HCT116 (cell line): ENCODE results near the gene CIZ1. TPM values are rescaled to one million over a fixed set of nuclear protein-coding genes. Genes with fewer than 3 reads are reported as not detected.

ENCODE experiments used
- ATAC-seq: fragments of 200-7000 bp; cut with Tn5 transposase; 2 replicates; pipeline ENCODE4 v1.9.1; 2020; ENCODE audit warnings: mild to moderate bottlenecking, moderate library complexity
- BruUV-seq: library from RNA; stranded (reverse); fragments of 400-500 nt; replicated peaks from 2 replicates; lab custom pipeline; 2021; lab: Mats Ljungman, UMichigan
- CTCF ChIA-PET: fragments of 300-600 bp; sonication (Branson Sonifier 250); formaldehyde crosslinking; loops from one replicate; lab custom pipeline; 2021; ENCODE audit warnings: antibody characterized with exemption; lab: Charles Lee
- POLR2A ChIA-PET: fragments of 300-600, 350-600 bp; sonication (Branson Sonifier 250); formaldehyde crosslinking; loops from one replicate; lab custom pipeline; 2021; ENCODE audit warnings: antibody characterized with exemption; lab: Charles Lee
- RAD21 ChIA-PET, 2 experiments: fragments of 300-600 bp; sonication (Branson Sonifier 250); formaldehyde crosslinking; loops; one replicate each; lab custom pipeline; 2023; ENCODE audit warnings: low total read pairs in 2 of 2; ENCODE audit not compliant: uncharacterized antibody in 2 of 2, unreplicated experiment in 2 of 2, low non-redundant PET in 1 of 2; lab: Charles Lee
- DNase-seq: peaks from one replicate; pipeline ENCODE4 v3.0.0-alpha.2; 2010; ENCODE audit warnings: low read depth, low spot score
- H2AFZ ChIP-seq: fragments of 200-600 bp; shearing (Covaris generic), sonication (generic); 2 replicates; pipeline ENCODE4 v1.6.1; 2017; ENCODE audit warnings: low read depth, mixed run types, mixed read lengths, antibody characterized with exemption, low read length; ENCODE audit not compliant: poor library complexity, severe bottlenecking
- H3K27ac ChIP-seq: 2 replicates; pipeline ENCODE4 v1.5.1; 2012; ENCODE audit warnings: low read depth, low read length
- H3K27me3 ChIP-seq: fragments of 200-600 bp; sonication (generic); 2 replicates; pipeline ENCODE4 v1.6.1; 2016; ENCODE audit warnings: mixed run types, low read length, mixed read lengths; ENCODE audit not compliant: insufficient read depth
- H3K36me3 ChIP-seq, 2 experiments: fragments of 200-500 bp in 1 of 2; fragments of 200-600 bp in 1 of 2; sonication (Bioruptor generic) in 1 of 2; sonication (generic) in 1 of 2; 2 replicates each; pipeline versions ENCODE4 v1.5.1 to v1.6.1; 2014 to 2016; ENCODE audit warnings: low read length in 2 of 2, inconsistent platforms in 1 of 2, mixed read lengths in 1 of 2, mixed run types in 1 of 2; ENCODE audit not compliant: insufficient read depth in 2 of 2, control insufficient read depth in 1 of 2
- H3K4me1 ChIP-seq, 2 experiments: fragments of 200-600 bp in 1 of 2; sonication (generic) in 1 of 2; 2 replicates each; pipeline versions ENCODE4 v1.5.1 to v1.6.1; 2012 to 2017; ENCODE audit warnings: low read length in 2 of 2, inconsistent platforms in 1 of 2, mild to moderate bottlenecking in 1 of 2, mixed read lengths in 1 of 2, mixed run types in 1 of 2, moderate library complexity in 1 of 2; ENCODE audit not compliant: insufficient read depth in 2 of 2, control insufficient read depth in 1 of 2
- H3K4me2 ChIP-seq: fragments of 200-600 bp; sonication (generic); 2 replicates; pipeline ENCODE4 v1.6.1; 2017; ENCODE audit warnings: mixed run types, low read length, mixed read lengths
- H3K4me3 ChIP-seq, 2 experiments: fragments of 200-600 bp in 1 of 2; sonication (generic) in 1 of 2; replicated peaks in 1 of 2; 2 replicates each; pipeline ENCODE4 v1.5.1; 2011 to 2016; ENCODE audit warnings: low read length in 2 of 2, control low read depth in 1 of 2, low read depth in 1 of 2, mild to moderate bottlenecking in 1 of 2, mixed read lengths in 1 of 2, mixed run types in 1 of 2
- H3K79me2 ChIP-seq: fragments of 200-600 bp; sonication (generic); 2 replicates; pipeline ENCODE4 v1.6.1; 2017; ENCODE audit warnings: mild to moderate bottlenecking, mixed run types, low read length, moderate library complexity, mixed read lengths; ENCODE audit not compliant: insufficient read depth
- H3K9ac ChIP-seq: fragments of 200-600 bp; sonication (generic); 2 replicates; pipeline ENCODE4 v1.6.1; 2016; ENCODE audit warnings: low read length, mixed read lengths
- H3K9me2 ChIP-seq: fragments of 200-600 bp; sonication (generic), shearing (Covaris generic); 2 replicates; pipeline ENCODE4 v1.6.1; 2017; ENCODE audit warnings: mixed run types, mild to moderate bottlenecking, moderate library complexity; ENCODE audit not compliant: insufficient read depth
- H3K9me3 ChIP-seq, 2 experiments: fragments of 200-500 bp in 1 of 2; fragments of 200-600 bp in 1 of 2; sonication (Bioruptor generic) in 1 of 2; sonication (generic) in 1 of 2; 2 replicates each; pipeline ENCODE4 v1.6.1; 2014 to 2017; ENCODE audit warnings: low read length in 2 of 2, mixed read lengths in 2 of 2, inconsistent platforms in 1 of 2, low read depth in 1 of 2, mild to moderate bottlenecking in 1 of 2, mixed run types in 1 of 2, moderate library complexity in 1 of 2; ENCODE audit not compliant: control insufficient read depth in 1 of 2, insufficient read depth in 1 of 2
- H4K20me1 ChIP-seq: fragments of 200-600 bp; sonication (generic), shearing (Covaris generic); 2 replicates; pipeline ENCODE4 v1.6.1; 2017; ENCODE audit warnings: mixed run types, mild to moderate bottlenecking, moderate library complexity; ENCODE audit not compliant: insufficient read depth
- CBX3 ChIP-seq: IDR thresholded peaks from 2 replicates; pipeline ENCODE4 v1.6.1; 2012; ENCODE audit warnings: low read depth
- EGR1 ChIP-seq: IDR thresholded peaks from 2 replicates; pipeline ENCODE4 v1.6.1; 2012; ENCODE audit warnings: low read depth
- ELF1 ChIP-seq: IDR thresholded peaks from 2 replicates; pipeline ENCODE4 v1.6.1; 2012; ENCODE audit warnings: low read depth, borderline replicate concordance
- EZH2 ChIP-seq: fragments of 200-600 bp; sonication (generic); IDR thresholded peaks from 2 replicates; pipeline ENCODE4 v1.6.1; 2017; ENCODE audit warnings: antibody characterized with exemption, mixed run types
- EZH2phosphoT487 ChIP-seq: fragments of 200-600 bp; IDR thresholded peaks from 2 replicates; pipeline ENCODE4 v1.6.1; 2018; ENCODE audit warnings: antibody characterized with exemption, borderline replicate concordance
- FOSL1 ChIP-seq: IDR thresholded peaks from 2 replicates; pipeline ENCODE4 v1.6.1; 2012; ENCODE audit warnings: low read depth
- MAX ChIP-seq: IDR thresholded peaks from 2 replicates; pipeline ENCODE4 v1.6.1; 2012
- POLR2AphosphoS5 ChIP-seq: IDR thresholded peaks from 2 replicates; pipeline ENCODE4 v1.6.1; 2011; ENCODE audit warnings: mild to moderate bottlenecking, low read depth, low read length, moderate library complexity
- RAD21 ChIP-seq: IDR thresholded peaks from 2 replicates; pipeline ENCODE4 v1.6.1; 2012; ENCODE audit warnings: low read depth, mild to moderate bottlenecking
- REST ChIP-seq: IDR thresholded peaks from 2 replicates; pipeline ENCODE4 v1.6.1; 2012; ENCODE audit warnings: low read depth
- SIN3A ChIP-seq: IDR thresholded peaks from 2 replicates; pipeline ENCODE4 v1.6.1; 2012; ENCODE audit warnings: low read depth
- SP1 ChIP-seq: IDR thresholded peaks from 2 replicates; pipeline ENCODE4 v1.6.1; 2012; ENCODE audit warnings: low read depth
- SRF ChIP-seq: IDR thresholded peaks from 2 replicates; pipeline ENCODE4 v1.6.1; 2012; ENCODE audit warnings: low read depth
- TCF7L2 ChIP-seq: IDR thresholded peaks from 2 replicates; pipeline ENCODE4 v1.7.0; 2011; ENCODE audit warnings: borderline replicate concordance, inconsistent platforms; ENCODE audit not compliant: insufficient read depth, insufficient read length; ENCODE audit errors: extremely low read depth
- YY1 ChIP-seq: IDR thresholded peaks from 2 replicates; pipeline ENCODE4 v1.6.1; 2011; ENCODE audit warnings: low read length, low read depth, moderate library complexity, mild to moderate bottlenecking; ENCODE audit not compliant: insufficient replicate concordance; ENCODE audit errors: extremely low read depth
- ZFX ChIP-seq: fragments of 450-650 bp; IDR thresholded peaks from 2 replicates; pipeline ENCODE4 v1.6.1; 2017
- ZNF274 ChIP-seq: fragments of 200-500 bp; sonication (Bioruptor generic); IDR thresholded peaks from 2 replicates; pipeline ENCODE4 v1.6.1; 2014; ENCODE audit warnings: mild to moderate bottlenecking, low read depth, low read length, inconsistent platforms
- intact Hi-C: fragments of 100-400 bp; cut with micrococcal nuclease; formaldehyde crosslinking; loops from 2 replicates; pipeline ENCODE4 v1.10.0; 2022
- total RNA-seq: library from RNA; stranded (reverse); gene quantifications from one replicate; pipeline ENCODE4 v1.2.1, GENCODE V29; 2021; ENCODE audit not compliant: unreplicated experiment
- TF ChIP-seq, protein P1 (sequence below): IDR thresholded peaks from 2 replicates; pipeline ENCODE4 v1.6.1; 2011; ENCODE audit warnings: mild to moderate bottlenecking, low read length, moderate library complexity; ENCODE audit not compliant: insufficient replicate concordance; ENCODE audit errors: extremely low read depth
- TF ChIP-seq, protein P2 (sequence below): IDR thresholded peaks from 2 replicates; pipeline ENCODE4 v1.6.1; 2012
- TF ChIP-seq, protein P3 (sequence below), 3 experiments: fragments of 200-600 bp in 1 of 3; sonication (generic) in 1 of 3; IDR thresholded peaks in 2 of 3; conservative IDR thresholded peaks in 1 of 3; 2 replicates each; pipeline ENCODE4 v1.5.1; 2012 to 2017; ENCODE audit warnings: low read depth in 2 of 3, low read length in 2 of 3, antibody characterized with exemption in 1 of 3, borderline replicate concordance in 1 of 3, control low read depth in 1 of 3, mild to moderate bottlenecking in 1 of 3, mixed read lengths in 1 of 3, mixed run types in 1 of 3, moderate library complexity in 1 of 3; ENCODE audit not compliant: insufficient read depth in 1 of 3

Gene CIZ1
- total RNA-seq, 1 experiment from 2014 or later = 144 TPM

DNA sequence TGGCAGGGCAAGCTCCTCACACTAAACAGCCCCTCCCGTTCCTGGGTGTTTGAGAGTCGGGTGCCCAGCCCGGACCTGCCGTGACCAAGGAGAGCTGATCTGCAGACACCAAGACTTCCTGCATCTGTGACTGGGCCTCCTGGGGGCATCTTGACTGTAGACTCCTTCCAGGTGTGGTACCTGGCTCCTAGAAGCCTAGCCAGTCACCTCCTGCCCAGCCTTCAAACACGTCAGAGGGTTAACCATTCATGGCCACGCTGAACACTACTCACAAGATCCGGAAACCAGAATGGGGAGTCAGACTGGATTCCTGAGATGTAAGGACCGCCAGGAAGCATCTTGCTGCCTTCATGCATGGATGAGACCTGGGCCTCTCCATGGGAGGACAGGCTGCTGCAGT lies 45.8 kb downstream of the CIZ1 start:
- H3K9ac ChIP-seq = no peak overlapping the region

More for the DNA sequence above, 45.8 kb downstream of the CIZ1 start:
- DNase-seq = no peak
- no peaks in the 10 kb centered on the region for H3K79me2 ChIP-seq
- no peaks in the 10 kb centered on the region for H4K20me1 ChIP-seq
- POLR2A ChIA-PET = no interaction called here
- no peak overlapping the region for H3K4me2 ChIP-seq
- H3K9me2 ChIP-seq = no peaks in the 10 kb centered on the region
- no peaks in the 10 kb centered on the region for H3K36me3 ChIP-seq
- H3K4me1 ChIP-seq = peaks cover 6 to 28% of the 10 kb centered on the region in 2 experiments
- no peaks in the 10 kb centered on the region for H3K27me3 ChIP-seq
- no peaks in the 10 kb centered on the region for H3K9me3 ChIP-seq
- TF ChIP-seq, protein P1, sequence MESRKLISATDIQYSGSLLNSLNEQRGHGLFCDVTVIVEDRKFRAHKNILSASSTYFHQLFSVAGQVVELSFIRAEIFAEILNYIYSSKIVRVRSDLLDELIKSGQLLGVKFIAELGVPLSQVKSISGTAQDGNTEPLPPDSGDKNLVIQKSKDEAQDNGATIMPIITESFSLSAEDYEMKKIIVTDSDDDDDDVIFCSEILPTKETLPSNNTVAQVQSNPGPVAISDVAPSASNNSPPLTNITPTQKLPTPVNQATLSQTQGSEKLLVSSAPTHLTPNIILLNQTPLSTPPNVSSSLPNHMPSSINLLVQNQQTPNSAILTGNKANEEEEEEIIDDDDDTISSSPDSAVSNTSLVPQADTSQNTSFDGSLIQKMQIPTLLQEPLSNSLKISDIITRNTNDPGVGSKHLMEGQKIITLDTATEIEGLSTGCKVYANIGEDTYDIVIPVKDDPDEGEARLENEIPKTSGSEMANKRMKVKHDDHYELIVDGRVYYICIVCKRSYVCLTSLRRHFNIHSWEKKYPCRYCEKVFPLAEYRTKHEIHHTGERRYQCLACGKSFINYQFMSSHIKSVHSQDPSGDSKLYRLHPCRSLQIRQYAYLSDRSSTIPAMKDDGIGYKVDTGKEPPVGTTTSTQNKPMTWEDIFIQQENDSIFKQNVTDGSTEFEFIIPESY = no peak
- no peak for TF ChIP-seq ZNF274
- TF ChIP-seq CBX3 = no peak
- no peak for TF ChIP-seq ELF1
- TF ChIP-seq RAD21 = no peak
- TF ChIP-seq EZH2 = no peak
- no peak for TF ChIP-seq POLR2AphosphoS5
- TF ChIP-seq FOSL1 = no peak
- TF ChIP-seq ZFX = no peak
- no peak for TF ChIP-seq MAX
- TF ChIP-seq, protein P2, sequence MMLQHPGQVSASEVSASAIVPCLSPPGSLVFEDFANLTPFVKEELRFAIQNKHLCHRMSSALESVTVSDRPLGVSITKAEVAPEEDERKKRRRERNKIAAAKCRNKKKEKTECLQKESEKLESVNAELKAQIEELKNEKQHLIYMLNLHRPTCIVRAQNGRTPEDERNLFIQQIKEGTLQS = no peak
- TF ChIP-seq REST = no peak
- TF ChIP-seq TCF7L2 = no peak
- TF ChIP-seq EZH2phosphoT487 = no peak
- TF ChIP-seq, protein P3, sequence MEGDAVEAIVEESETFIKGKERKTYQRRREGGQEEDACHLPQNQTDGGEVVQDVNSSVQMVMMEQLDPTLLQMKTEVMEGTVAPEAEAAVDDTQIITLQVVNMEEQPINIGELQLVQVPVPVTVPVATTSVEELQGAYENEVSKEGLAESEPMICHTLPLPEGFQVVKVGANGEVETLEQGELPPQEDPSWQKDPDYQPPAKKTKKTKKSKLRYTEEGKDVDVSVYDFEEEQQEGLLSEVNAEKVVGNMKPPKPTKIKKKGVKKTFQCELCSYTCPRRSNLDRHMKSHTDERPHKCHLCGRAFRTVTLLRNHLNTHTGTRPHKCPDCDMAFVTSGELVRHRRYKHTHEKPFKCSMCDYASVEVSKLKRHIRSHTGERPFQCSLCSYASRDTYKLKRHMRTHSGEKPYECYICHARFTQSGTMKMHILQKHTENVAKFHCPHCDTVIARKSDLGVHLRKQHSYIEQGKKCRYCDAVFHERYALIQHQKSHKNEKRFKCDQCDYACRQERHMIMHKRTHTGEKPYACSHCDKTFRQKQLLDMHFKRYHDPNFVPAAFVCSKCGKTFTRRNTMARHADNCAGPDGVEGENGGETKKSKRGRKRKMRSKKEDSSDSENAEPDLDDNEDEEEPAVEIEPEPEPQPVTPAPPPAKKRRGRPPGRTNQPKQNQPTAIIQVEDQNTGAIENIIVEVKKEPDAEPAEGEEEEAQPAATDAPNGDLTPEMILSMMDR (IDR thresholded peaks at IDR 0.05 in 2 of 3, conservative IDR thresholded peaks at IDR 0.05 in 1 of 3; ENCODE audit: borderline replicate concordance in 1 of 3, insufficient read depth in 1 of 3, low read depth in 2 of 3, low read length in 2 of 3) = no peak
- TF ChIP-seq SRF = no peak
- TF ChIP-seq SP1 = no peak
- TF ChIP-seq EGR1 = no peak
- no peak for TF ChIP-seq SIN3A
- TF ChIP-seq YY1 = no peak
- TF ChIP-seq, all 23 proteins: peak for 0
- Histone ChIP-seq H3K4me3 (no peak overlapping the region), H2AFZ (no peak overlapping the region), H3K27ac (no peak overlapping the region)
- ChIA-PET RAD21 (no interaction called here), CTCF (no interaction called here)
- no peak for ATAC-seq
- BruUV-seq = no TSS peak
- intact Hi-C loops = no loop called here
